H9 (cell line): ENCODE measurements around the gene NINL. TPM values are rescaled to one million over a fixed set of nuclear protein-coding genes. Genes with fewer than 3 reads are reported as not detected.
A peak's percentile ranks its signal among the peaks of the same experiment; 100 is the strongest.

Source experiments
- DNase-seq: peaks from one replicate; pipeline ENCODE4 v3.0.0-alpha.2; 2017
- H2AFZ ChIP-seq: one replicate; pipeline ENCODE4 v1.6.1; 2013; ENCODE audit warnings: mild to moderate bottlenecking, low read length, control low read depth, moderate library complexity
- H2AK5ac ChIP-seq: 2 replicates; pipeline ENCODE4 v1.6.1; 2013; ENCODE audit warnings: low read length, control low read depth, mixed read lengths; ENCODE audit not compliant: insufficient read length
- H2BK120ac ChIP-seq: one replicate; pipeline ENCODE4 v1.6.1; 2013; ENCODE audit warnings: low read depth, mild to moderate bottlenecking, low read length, control low read depth, inconsistent platforms; ENCODE audit not compliant: poor library complexity, severe bottlenecking
- H2BK12ac ChIP-seq: 2 replicates; pipeline ENCODE4 v1.6.1; 2013; ENCODE audit warnings: low read length, control low read depth, mixed read lengths, low read depth; ENCODE audit not compliant: insufficient read length
- H2BK15ac ChIP-seq: 2 replicates; pipeline ENCODE4 v1.6.1; 2013; ENCODE audit warnings: low read depth, low read length, control low read depth
- H2BK20ac ChIP-seq: one replicate; pipeline ENCODE4 v1.6.1; 2013; ENCODE audit warnings: low read depth, mild to moderate bottlenecking, low read length, control low read depth, inconsistent platforms; ENCODE audit not compliant: poor library complexity, severe bottlenecking
- H2BK5ac ChIP-seq: 2 replicates; pipeline ENCODE4 v1.6.1; 2013; ENCODE audit warnings: low read length, control low read depth, mixed read lengths; ENCODE audit not compliant: insufficient read length
- H3K14ac ChIP-seq: 2 replicates; pipeline ENCODE4 v1.6.1; 2013; ENCODE audit warnings: low read length, control low read depth; ENCODE audit not compliant: insufficient read depth
- H3K18ac ChIP-seq: 2 replicates; pipeline ENCODE4 v1.6.1; 2013; ENCODE audit warnings: low read depth, mild to moderate bottlenecking, mixed read lengths, low read length, control low read depth; ENCODE audit not compliant: insufficient read length
- H3K23ac ChIP-seq: 2 replicates; pipeline ENCODE4 v1.6.1; 2013; ENCODE audit warnings: low read length, control low read depth, mixed read lengths, low read depth; ENCODE audit not compliant: insufficient read length
- H3K23me2 ChIP-seq: 2 replicates; pipeline ENCODE4 v1.6.1; 2013; ENCODE audit warnings: low read depth, mild to moderate bottlenecking, mixed read lengths, low read length, control low read depth; ENCODE audit not compliant: insufficient read length, poor library complexity, severe bottlenecking
- H3K27ac ChIP-seq: 2 replicates; pipeline ENCODE4 v1.5.1; 2013; ENCODE audit warnings: low read length, control low read depth, mixed read lengths, low read depth; ENCODE audit not compliant: insufficient read length
- H3K27me3 ChIP-seq: 2 replicates; pipeline ENCODE4 v1.6.1; 2013; ENCODE audit warnings: low read length, control low read depth, inconsistent platforms; ENCODE audit not compliant: insufficient read depth
- H3K4ac ChIP-seq: 2 replicates; pipeline ENCODE4 v1.6.1; 2013; ENCODE audit warnings: low read depth, mild to moderate bottlenecking, control low read depth, inconsistent platforms, low read length, moderate library complexity
- H3K4me1 ChIP-seq: 2 replicates; pipeline ENCODE4 v1.6.1; 2013; ENCODE audit warnings: low read length, control low read depth, inconsistent platforms; ENCODE audit not compliant: insufficient read depth
- H3K4me2 ChIP-seq: 2 replicates; pipeline ENCODE4 v1.6.1; 2013; ENCODE audit warnings: low read length, control low read depth, mixed read lengths; ENCODE audit not compliant: insufficient read length, insufficient read depth
- H3K56ac ChIP-seq: 2 replicates; pipeline ENCODE4 v1.6.1; 2013; ENCODE audit warnings: low read depth, mild to moderate bottlenecking, mixed read lengths, low read length, control low read depth; ENCODE audit not compliant: insufficient read length
- H3K79me1 ChIP-seq: 2 replicates; pipeline ENCODE4 v1.6.1; 2013; ENCODE audit warnings: low read depth, mild to moderate bottlenecking, moderate library complexity, low read length, control low read depth, inconsistent platforms; ENCODE audit not compliant: insufficient read depth, poor library complexity, severe bottlenecking
- H3K79me2 ChIP-seq: 2 replicates; pipeline ENCODE4 v1.6.1; 2013; ENCODE audit warnings: low read length, control low read depth, inconsistent platforms; ENCODE audit not compliant: insufficient read depth
- H3K9ac ChIP-seq: 2 replicates; pipeline ENCODE4 v1.6.1; 2013; ENCODE audit warnings: low read length, control low read depth, mixed read lengths; ENCODE audit not compliant: insufficient read length; ENCODE audit errors: extremely low read depth
- H3K9me3 ChIP-seq: one replicate; pipeline ENCODE4 v1.6.1; 2013; ENCODE audit warnings: low read depth, low read length, inconsistent platforms; ENCODE audit not compliant: control insufficient read depth
- H3T11ph ChIP-seq: one replicate; pipeline ENCODE4 v1.6.1; 2013; ENCODE audit warnings: mild to moderate bottlenecking, low read length, control low read depth, inconsistent platforms
- H4K20me1 ChIP-seq: one replicate; pipeline ENCODE4 v1.6.1; 2013; ENCODE audit not compliant: control insufficient read depth, insufficient read length, insufficient read depth
- H4K5ac ChIP-seq: 2 replicates; pipeline ENCODE4 v1.6.1; 2013; ENCODE audit warnings: low read depth, mild to moderate bottlenecking, mixed read lengths, low read length, control low read depth; ENCODE audit not compliant: insufficient read length
- H4K8ac ChIP-seq: replicated peaks from 2 replicates; pipeline ENCODE4 v1.6.1; 2013; ENCODE audit warnings: low read length, control low read depth, mixed read lengths, low read depth; ENCODE audit not compliant: insufficient read length
- H4K91ac ChIP-seq: 2 replicates; pipeline ENCODE4 v1.6.1; 2013; ENCODE audit warnings: low read depth, mild to moderate bottlenecking, moderate library complexity, mixed read lengths, low read length, control low read depth; ENCODE audit not compliant: insufficient read length
- H3K27ac Mint-ChIP-seq, 3 experiments: 2 replicates in 2 of 3; 3 replicates in 1 of 3; pipeline ENCODE4 v1.8.0; 2020 to 2021; ENCODE audit warnings: mixed read lengths in 3 of 3, mild to moderate bottlenecking in 1 of 3, moderate library complexity in 1 of 3
- H3K27me3 Mint-ChIP-seq: 2 replicates; pipeline ENCODE4 v1.8.0; 2021; ENCODE audit warnings: low read depth, mild to moderate bottlenecking, moderate library complexity, mixed read lengths
- H3K36me3 Mint-ChIP-seq, 3 experiments: 2 replicates in 2 of 3; 3 replicates in 1 of 3; pipeline ENCODE4 v1.8.0; 2020 to 2021; ENCODE audit warnings: low read depth in 3 of 3, mixed read lengths in 3 of 3; ENCODE audit not compliant: insufficient read depth in 1 of 3
- H3K4me1 Mint-ChIP-seq, 2 experiments: 2 replicates each; pipeline ENCODE4 v1.8.0; 2020; ENCODE audit warnings: mixed read lengths in 2 of 2
- H3K4me3 Mint-ChIP-seq, 2 experiments: 2 replicates in 1 of 2; 3 replicates in 1 of 2; pipeline ENCODE4 v1.8.0; 2020 to 2021; ENCODE audit warnings: mild to moderate bottlenecking in 2 of 2, mixed read lengths in 2 of 2, moderate library complexity in 1 of 2
- H3K9me3 Mint-ChIP-seq, 2 experiments: 2 replicates in 1 of 2; 3 replicates in 1 of 2; pipeline ENCODE4 v1.8.0; 2020; ENCODE audit warnings: mild to moderate bottlenecking in 2 of 2, mixed read lengths in 2 of 2, moderate library complexity in 1 of 2
- CTCF ChIP-seq: fragments of 200-600 bp; sonication (generic); conservative IDR thresholded peaks from 3 replicates; pipeline ENCODE4 v1.8.0; 2021; ENCODE audit warnings: antibody characterized with exemption, mild to moderate bottlenecking
- WGBS: extraction: QIAGEN DNeasy Blood & Tissue Kit; methylation state at CpG from one replicate; pipeline ENCODE4 v1.1.7; 2013; ENCODE audit warnings: missing lambda C conversion rate, low lambda C conversion rate, mixed read lengths; ENCODE audit not compliant: insufficient read length; ENCODE audit errors: extremely low coverage; 5-methylcytosine and 5-hydroxymethylcytosine counted together
- total RNA-seq: library from RNA; stranded (reverse); gene quantifications from 2 replicates; pipeline ENCODE4 v1.2.1, GENCODE V29; 2021

The NINL gene
- total RNA-seq, 1 experiment from 2014 or later, result 34.3 TPM

GRCh38 chr20:25484224-25484846 is 101.0 kb downstream of the NINL start:
- Histone ChIP-seq H3K56ac (no peak overlapping the region), H3K14ac (no peak overlapping the region), H2BK12ac (no peak overlapping the region), H2AFZ (no peak overlapping the region), H3K79me2 (no peaks in the 10 kb centered on the region), H4K20me1 (no peaks in the 10 kb centered on the region), H2BK5ac (no peak overlapping the region), H3K23me2 (no peaks in the 10 kb centered on the region), H3K18ac (no peak overlapping the region), H4K8ac (no peak overlapping the region), H3K4me1 (no peaks in the 10 kb centered on the region), H2AK5ac (no peak overlapping the region), H4K5ac (no peak overlapping the region), H4K91ac (no peak overlapping the region), H3K79me1 (no peaks in the 10 kb centered on the region), H2BK20ac (no peak overlapping the region), H3T11ph (no peak overlapping the region), H2BK120ac (no peak overlapping the region), H3K9ac (no peak overlapping the region), H3K27me3 (no peaks in the 10 kb centered on the region), H3K9me3 (no peaks in the 10 kb centered on the region), H3K27ac (no peak overlapping the region), H3K4me2 (no peak overlapping the region), H3K4ac (no peak overlapping the region), H2BK15ac (no peak overlapping the region), H3K23ac (no peak overlapping the region)
- WGBS, result no CpG with 5 or more reads among the region's 9 CpGs
- H3K27me3 Mint-ChIP-seq, result no peaks in the 10 kb centered on the region
- H3K4me3 Mint-ChIP-seq, result no peak overlapping the region
- peak overlapping the region; percentile 1 to 27 (median 19); a peak in 1 of 7 replicates for H3K27ac Mint-ChIP-seq
- peaks cover 29 to 66% (median 65%) of the 10 kb centered on the region in 3 experiments for H3K36me3 Mint-ChIP-seq
- peaks cover 4 to 19% of the 10 kb centered on the region in 2 experiments for H3K4me1 Mint-ChIP-seq
- no peak for DNase-seq
- peak; percentile 24; the same call in 1 of the 3 replicates for TF ChIP-seq CTCF
- H3K9me3 Mint-ChIP-seq, result no peaks in the 10 kb centered on the region; a peak in 1 of 5 replicates
